GM21390 (cell line): Measurements from ENCODE around the gene ZNF333.
"Not testable (repeated sequence)": the region's sequence is repeated elsewhere in the genome, so short reads cannot be mapped to it uniquely, and the experiment has no call there.

Source experiments
- ATAC-seq: cut with Tn5 transposase; IDR thresholded peaks from one replicate; pipeline ENCODE4 v1.9.1; 2021; ENCODE audit not compliant: unreplicated experiment

ZNF333 gene

GRCh38 chr19:14695471-14695870 lies 5.6 kb downstream of the ZNF333 start:
- no peak for ATAC-seq

DNA sequence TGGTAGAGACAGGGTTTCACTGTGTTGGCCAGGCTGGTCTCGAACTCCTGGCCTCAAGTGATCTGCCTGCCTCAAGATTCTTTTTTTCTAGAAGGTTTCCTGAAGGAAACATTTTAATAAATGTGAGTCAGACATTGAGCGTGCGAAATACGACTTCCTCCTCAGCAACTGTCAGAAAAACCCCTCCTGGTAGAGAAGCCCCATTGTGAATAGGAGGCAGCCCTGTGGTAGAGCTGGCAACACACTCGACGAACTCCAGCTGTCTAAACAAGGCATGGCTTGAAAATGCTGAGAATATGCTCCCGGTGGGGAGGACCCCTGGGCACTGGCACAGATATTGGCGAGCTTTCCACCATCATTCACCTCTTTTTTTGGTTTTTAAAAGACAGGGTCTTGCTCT lies 9.8 kb downstream of the ZNF333 start:
- ATAC-seq: no peak

- ATAC-seq: no peak
Measured at GRCh38 chr19:14700711-14701375, 11.0 kb downstream of the ZNF333 start.

GRCh38 chr19:14703833-14704232 lies 14.0 kb downstream of the ZNF333 start:
- ATAC-seq: no peak

- ATAC-seq: no peak
Measured at GRCh38 chr19:14704450-14704849, 14.6 kb downstream of the ZNF333 start.

DNA sequence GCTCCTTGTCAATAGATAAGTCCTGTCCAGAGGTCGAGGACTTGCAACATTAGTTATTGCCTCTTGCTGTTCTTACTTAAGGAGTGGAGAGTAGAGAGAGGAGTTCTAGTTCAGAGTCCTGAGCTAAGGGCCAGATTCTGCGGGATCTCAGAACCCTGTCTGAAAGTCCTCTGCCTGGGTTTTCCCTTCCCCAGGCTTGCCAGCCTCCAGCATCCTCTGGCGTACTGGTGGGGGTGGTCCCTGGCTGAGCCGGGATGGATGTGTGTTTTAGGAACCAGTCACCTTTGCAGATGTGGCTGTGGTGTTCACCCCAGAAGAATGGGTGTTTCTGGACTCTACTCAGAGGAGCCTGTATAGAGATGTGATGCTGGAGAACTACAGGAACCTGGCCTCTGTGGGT lies 26.0 kb downstream of the ZNF333 start:
- no peak for ATAC-seq

DNA sequence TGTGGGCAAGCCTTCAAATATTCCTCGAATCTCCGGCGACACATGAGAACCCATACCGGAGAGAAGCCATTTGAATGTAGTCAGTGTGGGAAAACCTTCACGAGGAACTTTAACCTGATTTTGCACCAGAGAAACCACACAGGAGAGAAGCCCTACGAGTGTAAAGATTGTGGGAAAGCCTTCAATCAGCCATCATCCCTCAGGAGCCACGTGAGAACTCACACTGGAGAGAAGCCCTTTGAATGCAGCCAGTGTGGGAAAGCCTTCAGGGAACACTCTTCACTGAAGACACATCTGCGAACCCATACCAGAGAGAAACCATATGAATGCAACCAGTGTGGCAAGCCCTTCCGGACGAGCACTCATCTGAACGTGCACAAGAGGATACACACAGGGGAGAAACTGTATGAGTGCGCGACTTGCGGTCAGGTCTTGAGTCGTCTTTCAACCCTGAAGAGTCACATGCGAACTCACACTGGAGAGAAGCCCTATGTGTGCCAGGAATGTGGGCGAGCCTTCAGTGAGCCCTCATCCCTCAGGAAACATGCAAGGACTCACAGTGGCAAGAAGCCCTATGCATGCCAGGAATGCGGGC lies 28.8 kb downstream of the ZNF333 start:
- ATAC-seq: no peak

DNA sequence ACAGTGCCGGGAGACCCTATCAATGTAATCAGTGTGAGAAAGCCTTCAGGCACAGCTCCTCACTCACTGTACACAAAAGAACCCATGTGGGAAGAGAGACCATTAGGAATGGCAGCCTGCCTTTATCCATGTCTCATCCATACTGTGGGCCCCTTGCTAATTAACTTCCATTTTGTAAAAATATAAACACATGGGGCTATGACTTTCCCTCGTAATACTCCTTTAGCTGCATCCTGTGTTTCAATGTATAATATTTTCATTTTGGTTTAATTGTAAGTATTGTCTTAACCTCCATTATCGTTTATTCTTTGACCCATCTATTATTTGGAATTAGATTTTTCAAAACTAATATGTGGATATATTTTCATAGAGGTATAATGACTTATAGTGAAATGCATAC lies 29.3 kb downstream of the ZNF333 start:
- no peak for ATAC-seq

DNA sequence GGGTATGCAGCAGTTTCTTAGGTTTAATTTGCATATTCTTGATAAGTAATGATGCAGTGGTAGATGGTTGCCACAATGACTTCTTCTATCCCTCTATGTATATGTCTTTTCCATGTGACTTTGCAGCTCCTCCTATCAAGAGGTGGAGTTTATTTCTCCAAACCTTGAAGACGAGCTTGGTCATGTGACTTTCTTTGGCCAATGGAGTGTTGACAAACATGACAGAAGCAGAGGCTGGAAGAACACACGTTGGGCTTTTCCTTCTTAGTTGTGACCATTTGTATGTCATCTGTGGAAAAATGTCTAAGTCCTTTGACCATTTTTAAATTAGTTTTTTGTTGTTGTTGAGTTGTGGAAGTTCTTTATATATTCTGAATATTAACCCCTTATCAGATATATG lies 32.3 kb downstream of the ZNF333 start:
- ATAC-seq: no peak

DNA sequence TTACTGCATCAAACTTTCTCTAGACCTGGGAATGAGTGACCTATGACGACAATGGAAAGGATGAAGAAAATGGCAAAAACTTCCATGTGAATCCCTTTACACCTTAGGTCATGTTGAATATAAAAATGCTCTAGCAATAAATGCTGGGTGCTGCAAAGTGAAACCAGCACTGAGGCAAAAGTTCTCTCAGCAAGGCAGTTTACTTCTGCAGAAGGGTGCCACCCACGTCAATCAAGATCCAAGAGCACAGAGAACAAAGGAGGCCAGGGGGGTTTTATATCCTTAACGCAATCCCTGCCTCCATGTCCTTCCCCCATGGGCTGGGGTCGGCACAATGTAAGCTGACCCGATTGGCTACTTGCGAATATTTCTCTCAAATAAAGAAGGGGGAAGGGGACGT lies 38.7 kb downstream of the ZNF333 start:
- ATAC-seq: no peak

GRCh38 chr19:14731200-14731599 lies 41.4 kb downstream of the ZNF333 start:
- ATAC-seq: no peak

DNA sequence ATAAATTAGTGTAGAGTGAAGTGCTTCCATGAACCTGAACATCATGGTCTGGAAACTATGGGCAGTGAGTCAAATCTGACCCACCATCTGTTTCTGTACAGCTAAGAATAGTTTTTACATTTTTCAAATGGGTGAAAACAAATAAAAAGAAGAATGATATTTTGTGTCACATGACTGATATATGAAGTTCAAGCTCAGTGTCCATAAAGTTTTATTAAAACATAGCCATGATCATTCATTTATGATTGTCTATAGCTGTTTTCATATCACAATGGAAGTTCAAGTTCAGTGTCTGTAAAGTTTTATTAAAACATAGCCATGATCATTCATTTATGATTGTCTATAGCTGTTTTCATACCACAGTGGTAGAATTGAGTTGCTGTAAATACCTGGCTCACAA lies 42.7 kb downstream of the ZNF333 start:
- ATAC-seq: no peak

DNA sequence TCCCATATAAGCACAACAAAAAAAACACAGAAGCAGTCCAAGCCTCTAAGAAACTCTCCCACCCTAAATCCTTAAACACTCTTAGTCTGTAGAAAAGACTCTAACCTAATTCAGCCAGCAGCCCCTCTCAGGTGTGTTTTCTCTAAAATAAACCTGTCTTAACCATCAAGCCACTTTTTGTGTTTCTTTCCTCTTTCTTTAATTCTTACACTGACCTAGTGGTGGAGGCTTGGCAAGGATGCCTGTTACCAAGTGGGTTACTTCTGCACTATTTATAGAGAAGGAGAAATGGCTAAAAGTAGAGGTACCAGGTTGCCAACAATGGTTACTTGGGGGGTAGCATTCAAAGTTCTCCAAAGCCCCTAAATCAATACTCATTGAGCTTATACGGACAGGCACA lies 43.7 kb downstream of the ZNF333 start:
- ATAC-seq: no peak

GRCh38 chr19:14735915-14736314 lies 46.1 kb downstream of the ZNF333 start:
- ATAC-seq: no peak

DNA sequence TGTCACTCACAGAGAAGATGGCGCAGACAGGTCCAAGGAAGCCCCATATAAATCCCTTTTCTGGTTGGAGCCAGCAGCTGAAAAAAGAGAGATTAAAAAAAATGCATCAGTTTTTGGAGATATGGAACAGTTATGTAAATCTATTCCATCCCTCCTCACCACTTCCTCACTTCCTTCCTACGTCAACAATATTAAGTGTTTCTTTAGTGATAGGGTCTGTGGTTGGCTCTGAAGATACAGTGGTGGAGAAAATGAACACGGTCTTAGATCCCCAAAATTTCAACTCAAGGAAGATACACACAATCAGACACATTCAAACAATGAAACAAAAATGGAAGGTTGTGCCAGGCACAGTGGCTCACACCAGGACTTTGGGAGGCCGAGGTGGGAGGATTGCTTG lies 57.0 kb downstream of the ZNF333 start:
- no peak for ATAC-seq

DNA sequence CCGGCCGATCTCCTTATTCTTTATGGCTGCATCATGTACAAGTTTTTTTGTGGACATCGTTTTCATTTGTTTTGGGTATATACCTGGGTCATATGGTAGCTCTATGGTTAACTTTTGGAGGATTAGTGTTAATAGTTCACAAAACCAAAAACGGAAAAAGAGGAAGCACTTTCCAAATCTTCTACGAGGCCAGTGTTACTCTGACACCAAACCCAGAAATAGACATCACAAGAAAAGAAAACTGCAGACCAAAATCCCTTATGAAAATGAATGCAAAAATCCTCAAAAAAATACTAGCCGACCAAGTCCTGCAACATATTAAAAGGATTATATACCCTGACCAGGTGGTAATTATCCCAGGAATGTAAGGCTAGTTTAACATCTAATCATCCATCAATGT lies 58.8 kb downstream of the ZNF333 start:
- ATAC-seq: no peak

GRCh38 chr19:14758816-14759215 lies 69.0 kb downstream of the ZNF333 start:
- ATAC-seq: no peak

DNA sequence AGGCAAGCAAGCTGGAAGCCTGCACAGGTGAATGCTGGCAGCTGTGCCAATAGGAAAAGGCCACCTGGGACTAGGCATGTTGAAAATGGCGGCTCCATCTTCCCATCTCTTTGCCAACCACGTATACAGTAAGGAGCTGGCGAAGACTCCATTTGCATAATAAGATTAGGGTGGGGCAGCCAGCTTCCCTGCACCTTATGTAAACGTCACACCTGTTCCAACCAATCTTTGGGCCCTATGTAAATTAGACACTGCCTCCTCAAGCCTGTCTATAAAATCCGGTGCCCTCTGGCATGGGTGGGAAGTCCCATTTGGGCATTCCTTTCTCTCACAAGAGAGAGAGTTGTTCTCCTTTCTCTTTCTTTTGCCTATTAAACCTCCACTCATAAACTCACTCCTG lies 71.8 kb downstream of the ZNF333 start:
- no peak for ATAC-seq

- no peak for ATAC-seq
Measured at GRCh38 chr19:14762111-14762510, 72.3 kb downstream of the ZNF333 start.

GRCh38 chr19:14763497-14764145 lies 73.8 kb downstream of the ZNF333 start:
- ATAC-seq: no peak

GRCh38 chr19:14764401-14764800 lies 74.6 kb downstream of the ZNF333 start:
- ATAC-seq: no peak

GRCh38 chr19:14765403-14765802 lies 75.6 kb downstream of the ZNF333 start:
- not testable (repeated sequence) for ATAC-seq

- not testable (repeated sequence) for ATAC-seq
Measured at GRCh38 chr19:14765841-14766240, 76.0 kb downstream of the ZNF333 start.
